Esophagus muscularis mucosa (tissue), 3 donors: ENCODE data around the gene STAT3.

Experiments used
- CTCF ChIP-seq, 3 experiments: fragments of 200-600 bp in 2 of 3; fragments of 450-650 bp in 1 of 3; sonication (generic) in 2 of 3; IDR thresholded peaks; one replicate each; pipeline ENCODE4 v1.5.1; 2017 to 2019; ENCODE audit warnings: antibody characterized with exemption in 3 of 3, mild to moderate bottlenecking in 2 of 3, moderate library complexity in 1 of 3
- POLR2A ChIP-seq: fragments of 450-650 bp; IDR thresholded peaks from one replicate; pipeline ENCODE4 v1.6.1; 2017; ENCODE audit warnings: antibody characterized with exemption, moderate library complexity, mild to moderate bottlenecking, low read depth

- TF ChIP-seq CTCF (IDR thresholded peaks at IDR 0.05) = no peak
- no peak for TF ChIP-seq POLR2A
Observed at GRCh38 chr17:42271779-42272035, 116.5 kb downstream of the STAT3 start.
